HG03039 (cell line): ENCODE results near the gene PAK2.
"Not testable (repeated sequence)": the region's sequence is repeated elsewhere in the genome, so short reads cannot be mapped to it uniquely, and the experiment has no call there.

Source experiments
- ATAC-seq: cut with Tn5 transposase; IDR thresholded peaks from one replicate; pipeline ENCODE4 v1.9.1; 2021; ENCODE audit warnings: mild to moderate bottlenecking, moderate library complexity; ENCODE audit not compliant: unreplicated experiment

The PAK2 gene

DNA sequence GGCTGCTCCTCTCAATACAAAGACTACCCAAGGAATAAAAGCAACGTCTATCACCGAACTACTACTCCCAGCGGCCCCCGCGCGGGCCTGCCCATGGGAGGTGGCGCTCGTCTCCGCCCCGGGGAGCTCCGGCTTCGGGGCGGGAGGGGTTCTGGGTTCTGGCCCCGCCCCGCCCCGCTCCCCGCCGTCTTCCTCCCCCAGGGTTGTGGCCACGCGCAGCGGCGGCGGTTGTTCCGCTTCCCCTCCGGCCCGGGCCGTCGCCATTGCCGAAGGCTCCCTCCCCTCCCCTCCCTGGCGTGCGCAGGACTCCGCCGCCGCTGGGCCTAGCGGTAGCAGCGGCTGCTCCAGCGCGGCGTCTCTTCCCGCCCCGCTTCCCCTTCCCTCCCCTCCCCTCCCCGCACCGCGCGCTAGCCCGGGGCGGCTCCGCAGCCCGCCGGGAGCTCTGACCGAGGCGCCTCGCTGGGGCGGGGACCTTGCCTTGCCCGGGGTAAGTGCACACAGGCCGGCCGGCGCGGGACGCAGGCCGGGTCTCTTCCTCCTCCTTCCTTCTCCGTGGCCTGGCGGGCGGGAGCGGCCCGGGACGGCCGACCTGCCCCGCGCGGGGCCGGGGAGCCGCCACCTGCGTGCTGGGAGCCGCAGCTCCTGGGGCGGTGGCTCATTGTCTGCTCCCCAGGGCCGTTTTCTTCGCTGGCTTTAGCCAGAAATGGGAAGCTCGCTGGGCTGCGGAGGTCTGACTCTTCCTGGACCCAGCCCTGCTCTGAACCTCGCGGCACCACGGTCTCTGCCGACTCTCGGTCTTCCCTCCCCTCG is at the start of gene PAK2:
Gene PAK2 (plus strand): TSS at position 187 of the 810 bp plus-strand sequence. CDS start 42,790 bp downstream, outside the sequence.
- ATAC-seq: peak; percentile 87

DNA sequence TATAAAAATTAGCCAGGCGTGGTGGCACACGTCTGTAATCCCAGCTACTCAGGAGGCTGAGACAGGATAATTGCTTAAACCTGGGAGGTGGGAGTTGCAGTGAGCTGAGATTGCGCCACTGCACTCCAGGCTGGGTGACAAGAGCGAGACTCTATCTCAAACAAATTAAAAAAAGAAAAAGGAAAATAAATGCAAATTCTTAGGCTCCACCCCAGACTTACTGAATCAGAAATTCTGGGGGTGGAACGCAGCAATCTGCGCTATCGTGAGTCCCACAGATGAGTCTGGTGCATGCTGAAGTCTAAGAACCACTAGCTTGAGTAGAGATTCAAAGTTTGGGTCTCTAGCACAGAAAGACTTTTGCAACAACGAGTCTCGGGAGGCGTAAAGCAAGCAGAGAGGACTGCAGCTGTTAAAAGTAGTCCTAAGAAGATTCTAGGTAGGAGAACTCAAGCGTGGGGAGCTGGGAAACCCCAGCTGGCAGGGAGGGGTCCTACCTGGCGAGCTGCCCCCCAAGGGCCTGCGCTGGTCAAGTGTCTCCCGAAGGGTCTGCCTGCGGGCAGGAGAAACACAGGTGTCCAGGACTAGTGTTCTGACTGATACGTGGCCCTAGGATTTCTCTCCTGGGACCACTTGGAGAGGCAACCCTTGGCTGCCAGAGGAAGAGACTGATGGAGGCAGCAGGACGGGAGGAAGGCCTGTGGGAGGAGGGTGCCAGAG is 49.6 kb upstream of the PAK2 start:
- no peak for ATAC-seq

DNA sequence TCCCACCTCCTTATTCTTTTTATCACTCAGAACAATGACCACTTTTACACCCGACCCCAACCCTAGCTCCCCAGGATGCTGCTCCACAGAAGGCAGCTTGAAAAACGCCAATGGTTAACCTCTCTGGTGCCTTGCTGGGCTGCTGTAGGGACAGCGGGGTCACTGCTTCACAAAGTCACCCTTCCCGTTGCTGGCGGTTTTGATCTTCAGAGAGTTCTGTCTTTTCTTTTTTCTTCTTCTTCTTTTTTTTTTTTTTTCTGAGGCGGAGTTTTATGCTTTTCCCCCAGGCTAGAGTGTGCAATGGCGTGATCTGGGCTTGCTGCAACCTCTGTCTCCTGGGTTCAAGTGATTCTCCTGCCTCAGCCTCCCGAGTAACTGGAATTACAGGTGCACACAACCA is 48.3 kb upstream of the PAK2 start:
- ATAC-seq: no peak

DNA sequence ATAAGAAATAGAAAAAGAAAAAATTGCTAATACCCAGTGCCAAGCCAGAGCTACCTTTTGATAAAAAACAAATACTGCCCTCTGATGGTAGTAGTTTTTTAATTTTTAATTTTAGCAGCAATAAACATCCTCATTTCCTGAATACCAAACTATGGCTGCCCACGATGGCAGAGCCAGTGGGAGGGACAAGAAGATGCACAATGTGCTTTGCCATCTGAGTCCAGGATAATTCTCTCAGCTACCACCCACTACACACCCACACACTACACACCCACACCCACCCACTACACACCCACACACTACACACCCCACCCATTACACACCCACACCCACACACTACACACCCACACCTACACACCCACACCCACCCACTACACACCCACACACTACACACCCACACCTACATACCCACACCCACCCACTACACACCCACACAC is 45.4 kb upstream of the PAK2 start:
- no peak for ATAC-seq

DNA sequence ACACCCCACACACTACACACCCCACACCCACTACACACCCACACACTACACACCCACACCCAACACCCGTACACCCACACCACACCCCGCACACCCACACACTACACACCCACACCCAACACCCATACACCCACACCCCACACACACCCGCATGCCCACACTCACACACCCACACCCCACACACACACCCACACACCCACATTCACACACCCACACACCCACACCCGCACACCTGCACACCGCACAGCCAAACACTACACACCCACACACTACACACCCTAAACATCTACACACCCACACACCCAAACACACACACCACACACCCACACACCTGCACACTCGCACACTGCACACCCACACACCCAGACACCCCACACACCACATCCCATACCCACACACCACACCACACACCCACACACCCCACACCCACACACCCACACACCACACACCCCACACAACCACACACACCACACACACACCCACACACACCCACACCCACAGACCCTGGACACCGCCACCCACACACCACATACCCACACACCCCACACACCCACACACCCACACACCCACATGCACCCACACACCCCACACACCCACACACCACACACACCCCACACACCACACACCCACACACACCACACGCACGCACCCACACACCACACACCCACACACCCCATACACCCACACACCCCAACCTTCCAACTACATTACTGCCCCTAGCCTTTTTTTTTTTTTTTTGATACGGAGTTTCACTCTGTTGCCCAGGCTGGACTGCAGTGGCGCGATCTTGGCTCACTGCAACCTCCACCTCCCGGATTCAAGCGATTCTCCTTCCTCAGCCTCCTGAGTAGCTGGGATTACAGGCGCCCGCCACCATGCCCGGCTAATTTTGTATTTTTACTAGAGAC is 44.5 kb upstream of the PAK2 start:
- no peak for ATAC-seq

DNA sequence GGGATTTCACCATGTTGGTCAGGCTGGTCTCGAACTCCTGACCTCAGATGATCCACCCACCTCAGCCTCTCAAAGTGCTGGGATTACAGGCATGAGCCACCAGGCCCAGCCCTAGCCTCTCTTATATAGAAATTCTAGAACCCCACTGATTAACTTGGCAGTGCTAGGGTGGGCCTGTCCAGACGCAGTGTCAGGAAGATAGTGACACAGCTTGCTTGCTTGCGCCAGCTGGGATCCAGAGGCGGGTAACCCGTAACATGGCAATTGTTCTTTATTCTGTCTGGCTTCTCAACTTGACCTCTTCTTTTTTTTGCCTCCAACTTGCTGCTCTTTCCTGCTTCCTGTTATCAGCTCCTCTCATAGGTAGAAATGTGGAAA is 43.8 kb upstream of the PAK2 start:
- no peak for ATAC-seq

DNA sequence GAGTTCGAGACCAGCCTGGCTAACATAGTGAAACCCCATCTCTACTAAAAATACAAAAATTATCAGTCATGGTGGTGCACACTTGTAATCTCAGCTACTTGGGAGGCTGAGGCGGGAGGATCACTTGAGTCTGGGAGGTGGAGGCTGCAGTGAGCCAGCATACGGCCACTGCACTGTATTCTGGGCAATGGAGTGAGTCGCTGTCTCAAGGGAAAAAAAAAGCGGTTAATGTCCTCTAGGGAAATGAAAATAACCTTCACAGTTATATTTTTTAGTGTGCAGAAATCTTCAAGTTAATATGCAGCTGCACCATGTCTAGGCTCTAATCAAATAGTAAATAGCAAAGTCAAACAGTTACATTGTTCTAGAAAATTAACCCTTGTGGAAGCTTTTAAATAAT is 42.4 kb upstream of the PAK2 start:
- ATAC-seq: no peak

DNA sequence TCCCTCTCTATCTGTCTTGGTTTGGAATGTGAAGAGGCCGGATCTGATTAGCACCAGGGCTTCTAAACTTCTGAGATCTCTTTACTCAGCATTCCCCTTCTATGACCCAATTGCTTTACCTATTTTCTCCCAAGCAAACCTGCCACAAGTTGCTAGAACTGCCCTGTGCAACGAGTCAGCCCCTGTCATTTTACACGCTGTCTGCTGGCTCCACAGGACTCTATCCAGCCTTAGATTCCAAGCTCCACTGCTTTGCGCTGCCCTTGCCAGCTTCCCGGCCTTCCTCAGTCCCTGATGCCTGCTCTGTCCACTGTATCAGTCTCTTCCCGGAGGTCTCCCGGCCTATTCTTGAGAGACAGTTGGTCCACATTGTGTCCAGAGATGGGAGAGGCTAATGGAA is 39.9 kb upstream of the PAK2 start:
- no peak for ATAC-seq

DNA sequence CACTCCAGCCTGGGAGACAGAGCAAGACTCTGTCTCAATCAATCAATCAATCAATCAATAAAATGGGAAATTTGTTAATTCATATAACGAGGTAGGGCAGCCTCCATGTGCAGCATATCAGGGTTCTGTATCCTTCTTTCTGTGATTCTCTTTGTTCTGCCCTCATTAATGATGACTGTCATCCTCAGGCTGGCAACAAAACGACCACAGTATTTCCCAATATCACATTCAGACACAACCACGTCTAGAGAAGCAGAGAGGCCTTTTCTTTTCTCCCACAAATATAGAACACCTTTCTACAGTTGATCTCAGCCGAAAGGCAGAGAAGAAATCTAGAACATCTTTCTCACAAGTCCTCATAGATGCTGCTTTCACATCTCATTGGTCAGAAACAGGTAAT is 38.9 kb upstream of the PAK2 start:
- no peak for ATAC-seq

DNA sequence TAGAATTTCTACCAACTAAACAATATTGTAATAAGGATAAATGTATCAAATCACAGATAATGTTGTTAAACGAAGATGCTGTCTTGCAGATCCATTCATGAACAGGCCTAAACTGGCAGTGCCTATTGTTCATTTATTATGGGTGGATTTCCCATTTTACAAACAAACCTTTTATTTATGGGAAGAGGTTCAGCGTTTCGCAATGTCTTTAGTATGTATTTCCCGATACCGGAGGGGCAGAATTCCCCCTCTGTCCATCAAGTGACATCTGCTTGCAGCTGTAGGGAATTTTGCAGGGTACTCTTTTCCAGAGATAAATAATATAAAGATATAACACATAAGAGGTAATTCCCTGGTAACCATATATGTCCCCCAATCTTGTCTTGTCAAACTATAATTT is 33.3 kb upstream of the PAK2 start:
- ATAC-seq: no peak

DNA sequence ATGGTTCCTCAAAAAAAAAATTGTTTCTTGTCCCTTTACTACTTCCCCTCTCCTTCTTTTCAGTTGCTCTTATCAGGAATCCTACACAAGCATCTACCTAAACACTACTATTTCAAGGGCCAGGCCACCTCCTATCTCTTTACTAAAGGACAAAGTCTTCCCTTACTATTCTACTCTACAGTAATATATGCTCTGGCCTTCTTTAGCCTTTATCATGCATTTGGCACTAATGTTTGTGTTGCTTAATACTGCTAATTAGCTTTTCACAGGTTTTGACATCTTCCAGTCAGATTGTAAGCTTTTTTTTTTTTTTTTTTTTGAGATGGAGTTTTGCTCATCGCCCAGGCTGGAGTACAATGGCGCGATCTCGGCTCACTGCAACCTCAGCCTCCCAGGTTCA is 32.9 kb upstream of the PAK2 start:
- no peak for ATAC-seq

DNA sequence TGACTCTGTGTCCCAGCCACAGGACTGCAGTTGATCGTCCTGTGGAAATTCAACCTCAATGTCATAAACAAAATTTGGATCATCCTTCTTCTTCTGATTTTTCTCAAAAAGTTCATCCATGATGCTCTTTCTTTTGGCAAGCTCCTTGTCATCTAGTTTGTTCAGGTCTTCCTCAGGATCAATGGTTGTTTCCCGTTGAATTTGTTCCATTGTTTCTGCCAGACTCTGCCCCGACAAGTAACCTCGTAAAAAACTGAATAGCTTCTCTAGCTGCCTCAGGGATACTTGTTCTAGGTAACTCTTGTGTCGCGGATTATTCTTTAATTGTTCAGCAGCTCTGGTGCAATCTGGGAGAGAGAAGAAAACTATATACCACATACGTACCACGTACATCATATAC is 32.1 kb upstream of the PAK2 start:
- ATAC-seq: no peak

DNA sequence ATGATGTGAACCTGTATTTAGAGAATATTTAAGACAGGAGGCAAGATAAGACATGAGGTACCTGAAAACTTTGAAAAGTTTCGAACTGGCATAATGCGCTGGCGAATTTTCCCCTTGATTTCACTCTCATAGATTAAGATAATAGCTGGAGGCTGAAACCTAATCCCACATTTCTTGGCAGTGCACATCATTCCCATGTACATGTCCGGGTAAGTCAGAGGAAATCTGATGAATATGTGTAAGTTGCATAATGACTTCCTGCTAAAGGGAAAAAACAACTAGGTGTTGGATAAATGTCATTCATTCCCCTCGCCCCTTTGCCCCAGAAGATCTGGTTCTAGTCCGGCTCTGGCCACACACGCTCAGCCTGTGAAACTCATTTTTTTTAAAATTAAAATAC is 31.2 kb upstream of the PAK2 start:
- ATAC-seq: no peak

DNA sequence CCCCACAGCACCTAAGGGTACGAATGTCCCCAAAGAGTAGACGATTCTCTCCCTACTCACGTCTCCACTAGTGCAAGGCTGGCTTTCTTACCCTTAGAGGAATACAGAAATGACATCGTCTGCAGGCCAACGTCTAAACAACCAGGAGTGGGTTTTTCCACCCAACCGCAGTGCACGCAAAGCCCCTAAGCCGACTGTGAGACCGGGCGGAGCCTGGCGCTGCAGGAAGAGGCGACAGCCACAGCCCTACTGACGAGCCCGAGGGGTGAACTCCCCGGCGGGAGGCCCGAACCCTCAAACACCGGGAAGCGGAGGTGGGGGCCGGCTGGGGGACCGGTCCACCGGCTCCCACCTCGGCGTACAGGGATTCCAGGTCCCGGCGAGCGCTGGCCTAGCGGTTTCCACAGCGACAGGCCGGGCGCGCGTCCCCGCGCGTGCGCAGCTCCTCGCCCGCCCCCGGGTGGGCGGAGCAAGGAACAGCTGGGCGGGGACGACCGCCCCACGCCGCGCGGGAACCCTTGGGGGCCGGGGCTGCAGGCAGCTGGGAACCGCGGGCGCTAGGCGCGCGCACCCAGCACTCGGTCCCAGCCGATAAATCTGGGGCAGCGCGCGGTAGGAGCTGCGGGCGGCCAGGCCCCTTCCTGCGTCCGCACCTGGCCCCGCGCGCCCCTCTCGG is 27.7 kb upstream of the PAK2 start, which contains the start of the genes CEP19 and PIGX:
Gene CEP19 (minus strand): TSS at position 413 of the 676 bp plus-strand sequence. CDS start 3,593 bp downstream, outside the sequence.
Gene PIGX (plus strand): TSS at position 540 of the 676 bp plus-strand sequence.
- ATAC-seq: peak; percentile 71

DNA sequence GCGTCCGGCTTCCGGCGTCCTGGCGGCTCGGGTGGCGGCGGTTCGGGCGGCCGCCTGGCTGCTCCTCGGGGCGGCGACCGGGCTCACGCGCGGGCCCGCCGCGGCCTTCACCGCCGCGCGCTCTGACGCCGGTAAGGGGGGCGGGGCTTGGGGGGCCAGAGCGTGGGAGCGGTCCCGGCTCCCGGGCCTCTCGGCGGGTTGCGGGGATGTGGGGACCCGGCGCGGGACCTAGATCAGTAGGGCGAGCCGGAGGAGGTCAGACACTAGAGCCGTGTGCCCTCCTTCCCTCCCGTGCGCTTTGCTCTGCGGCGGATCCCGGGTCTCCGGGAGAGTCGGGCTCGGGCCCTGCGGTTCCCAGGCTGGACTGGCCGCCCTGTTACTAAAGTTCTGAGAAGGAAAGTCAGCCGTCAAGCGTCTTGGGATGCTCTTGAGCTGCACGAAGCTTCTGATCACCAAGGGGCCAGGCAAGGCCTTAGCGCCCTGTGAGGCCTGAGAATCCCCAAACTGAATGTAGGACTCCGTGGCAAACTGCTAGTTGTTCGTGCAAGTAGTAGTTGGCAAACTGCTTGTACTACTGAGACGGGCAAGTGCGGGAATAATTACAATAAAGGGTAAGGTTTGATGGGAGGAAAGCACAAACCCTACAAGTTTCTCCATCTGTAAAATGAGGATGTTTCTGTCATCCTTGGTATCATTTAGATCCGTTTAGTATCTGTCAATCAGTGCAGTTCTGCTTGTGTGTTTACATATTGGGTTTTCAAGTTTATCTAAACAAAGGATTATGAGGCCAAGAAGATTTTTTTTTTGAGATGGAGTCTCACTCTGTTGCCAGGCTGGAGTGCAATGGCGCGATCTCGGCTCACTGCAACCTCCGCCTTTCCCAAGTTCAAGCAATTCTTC is 26.9 kb upstream of the PAK2 start:
- ATAC-seq: peak; percentile 45

DNA sequence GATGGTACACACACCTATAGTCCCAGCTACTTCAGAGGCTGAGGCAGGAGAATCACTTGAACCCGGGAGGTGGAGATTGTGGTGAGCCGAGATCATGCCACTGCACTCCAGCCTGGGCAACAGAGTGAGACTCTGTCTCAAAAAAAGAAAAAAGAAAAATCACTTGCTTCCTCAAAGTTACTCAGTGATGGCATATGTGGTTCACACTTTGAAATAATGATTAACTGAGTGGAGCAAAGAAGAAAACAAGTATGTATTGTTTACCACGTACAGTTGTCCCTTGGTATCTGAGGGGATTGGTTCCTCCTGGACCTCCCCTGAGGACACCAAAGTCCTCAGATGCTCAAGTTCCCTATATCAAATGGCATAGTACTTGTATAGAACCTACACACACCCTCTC is 22.5 kb upstream of the PAK2 start:
- ATAC-seq: not testable (repeated sequence)

DNA sequence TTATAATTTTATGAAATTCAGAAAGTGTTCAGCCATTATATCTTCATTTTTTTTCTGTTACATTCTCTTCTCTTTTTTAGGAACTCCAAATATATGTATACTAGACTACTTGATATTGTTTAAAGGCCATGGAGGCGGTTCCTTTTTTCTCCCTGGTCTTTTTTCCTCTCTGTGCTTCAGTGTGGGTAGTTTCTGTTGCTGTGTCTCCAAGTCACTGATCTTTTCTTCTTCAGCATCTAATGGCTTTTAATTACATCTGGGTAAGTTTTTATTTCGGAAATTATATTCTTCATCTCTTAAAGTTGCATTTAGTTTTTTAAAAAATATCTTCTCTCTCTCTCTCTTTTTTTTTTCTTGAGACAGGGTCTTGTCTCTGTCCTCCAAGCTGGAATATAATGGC is 18.6 kb upstream of the PAK2 start:
- ATAC-seq: no peak

DNA sequence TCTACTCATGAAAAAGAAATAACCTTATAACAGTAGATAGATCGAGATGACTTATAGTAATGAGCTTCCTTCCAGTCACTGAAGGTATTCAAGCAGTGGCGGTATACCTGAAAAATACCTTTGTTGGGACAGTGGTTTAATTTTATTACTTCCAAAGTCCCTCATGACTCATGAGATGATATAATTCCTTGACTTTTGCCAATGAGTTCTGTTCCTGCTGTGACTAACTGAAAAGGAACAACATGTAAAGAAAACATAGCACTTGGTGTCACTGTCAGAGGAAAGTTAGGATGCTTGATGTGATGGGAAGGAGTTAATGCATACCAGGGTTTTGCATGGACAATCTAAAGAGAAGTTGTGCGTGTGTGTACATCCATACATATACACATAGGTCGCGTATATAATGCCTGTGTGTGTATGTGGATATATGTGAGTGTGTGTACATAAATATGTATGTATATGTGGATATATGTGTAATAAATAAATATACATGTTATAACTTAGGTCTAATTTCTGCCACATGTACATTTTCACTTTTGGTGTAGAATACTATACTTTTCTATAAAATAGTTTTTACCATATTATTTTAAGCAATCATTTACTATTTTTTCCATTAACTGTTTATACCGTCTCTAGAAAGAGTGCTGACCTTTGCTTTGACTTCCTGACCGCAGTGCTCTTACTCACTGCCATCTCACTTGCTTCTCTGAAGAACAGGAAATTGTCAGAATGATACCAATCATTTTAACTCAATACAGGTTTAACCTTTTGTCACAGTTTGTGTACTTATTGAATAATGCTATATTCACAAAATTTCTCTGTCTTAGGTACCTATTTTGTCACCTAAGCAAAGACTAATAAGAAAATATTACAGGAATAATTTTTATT is 12.6 kb upstream of the PAK2 start:
- ATAC-seq: no peak

DNA sequence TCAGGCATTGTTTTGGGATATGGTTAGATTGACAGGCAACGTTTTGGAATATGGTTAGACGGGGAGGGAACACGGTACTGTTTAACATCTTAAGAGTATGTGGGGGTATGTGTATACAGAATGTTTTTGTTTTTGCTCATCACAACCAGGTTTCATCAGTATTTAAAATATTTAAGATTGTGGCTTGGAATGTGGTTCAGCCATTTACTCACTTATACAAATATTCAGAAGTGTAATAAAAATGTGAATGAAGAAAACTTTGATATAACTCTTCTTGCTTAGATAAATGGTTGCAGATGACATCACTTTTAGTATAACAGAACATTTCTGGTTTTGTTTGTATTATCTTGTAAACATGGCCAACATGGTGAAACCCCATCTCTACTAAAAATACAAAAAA is 3.9 kb upstream of the PAK2 start:
- no peak for ATAC-seq
